Measurements from ENCODE around the gene SLC39A11.

DNA sequence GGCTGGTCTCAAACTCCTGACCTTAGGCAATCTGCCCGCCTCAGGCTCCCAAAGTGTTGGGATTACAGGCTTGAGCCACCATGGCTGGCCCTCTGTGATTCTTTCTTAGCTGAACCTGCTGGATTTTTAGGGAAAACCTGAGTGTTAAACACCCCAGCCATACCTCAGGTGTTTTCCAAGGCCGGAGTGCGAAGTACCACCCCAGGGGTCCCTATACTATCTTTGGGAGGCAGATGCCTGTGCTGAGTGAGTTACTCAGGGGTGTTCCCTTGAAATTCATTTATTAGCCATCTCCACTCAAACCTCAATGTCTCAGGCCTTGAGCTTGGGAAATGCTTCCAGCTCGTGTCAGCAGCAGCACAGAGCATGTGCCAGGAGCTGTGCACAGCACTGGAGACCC lies 432.7 kb downstream of the SLC39A11 start:
- TF ChIP-seq, protein P1, sequence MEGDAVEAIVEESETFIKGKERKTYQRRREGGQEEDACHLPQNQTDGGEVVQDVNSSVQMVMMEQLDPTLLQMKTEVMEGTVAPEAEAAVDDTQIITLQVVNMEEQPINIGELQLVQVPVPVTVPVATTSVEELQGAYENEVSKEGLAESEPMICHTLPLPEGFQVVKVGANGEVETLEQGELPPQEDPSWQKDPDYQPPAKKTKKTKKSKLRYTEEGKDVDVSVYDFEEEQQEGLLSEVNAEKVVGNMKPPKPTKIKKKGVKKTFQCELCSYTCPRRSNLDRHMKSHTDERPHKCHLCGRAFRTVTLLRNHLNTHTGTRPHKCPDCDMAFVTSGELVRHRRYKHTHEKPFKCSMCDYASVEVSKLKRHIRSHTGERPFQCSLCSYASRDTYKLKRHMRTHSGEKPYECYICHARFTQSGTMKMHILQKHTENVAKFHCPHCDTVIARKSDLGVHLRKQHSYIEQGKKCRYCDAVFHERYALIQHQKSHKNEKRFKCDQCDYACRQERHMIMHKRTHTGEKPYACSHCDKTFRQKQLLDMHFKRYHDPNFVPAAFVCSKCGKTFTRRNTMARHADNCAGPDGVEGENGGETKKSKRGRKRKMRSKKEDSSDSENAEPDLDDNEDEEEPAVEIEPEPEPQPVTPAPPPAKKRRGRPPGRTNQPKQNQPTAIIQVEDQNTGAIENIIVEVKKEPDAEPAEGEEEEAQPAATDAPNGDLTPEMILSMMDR (IDR thresholded peaks at IDR 0.05; ENCODE audit: low read depth, low read length, missing input control) = no peak
- TF ChIP-seq SP1 (IDR thresholded peaks at IDR 0.05) = no peak
- TF ChIP-seq ZBTB33 (IDR thresholded peaks at IDR 0.05) = no peak
- TF ChIP-seq JUND (IDR thresholded peaks at IDR 0.05) = no peak
- TF ChIP-seq, protein P2, sequence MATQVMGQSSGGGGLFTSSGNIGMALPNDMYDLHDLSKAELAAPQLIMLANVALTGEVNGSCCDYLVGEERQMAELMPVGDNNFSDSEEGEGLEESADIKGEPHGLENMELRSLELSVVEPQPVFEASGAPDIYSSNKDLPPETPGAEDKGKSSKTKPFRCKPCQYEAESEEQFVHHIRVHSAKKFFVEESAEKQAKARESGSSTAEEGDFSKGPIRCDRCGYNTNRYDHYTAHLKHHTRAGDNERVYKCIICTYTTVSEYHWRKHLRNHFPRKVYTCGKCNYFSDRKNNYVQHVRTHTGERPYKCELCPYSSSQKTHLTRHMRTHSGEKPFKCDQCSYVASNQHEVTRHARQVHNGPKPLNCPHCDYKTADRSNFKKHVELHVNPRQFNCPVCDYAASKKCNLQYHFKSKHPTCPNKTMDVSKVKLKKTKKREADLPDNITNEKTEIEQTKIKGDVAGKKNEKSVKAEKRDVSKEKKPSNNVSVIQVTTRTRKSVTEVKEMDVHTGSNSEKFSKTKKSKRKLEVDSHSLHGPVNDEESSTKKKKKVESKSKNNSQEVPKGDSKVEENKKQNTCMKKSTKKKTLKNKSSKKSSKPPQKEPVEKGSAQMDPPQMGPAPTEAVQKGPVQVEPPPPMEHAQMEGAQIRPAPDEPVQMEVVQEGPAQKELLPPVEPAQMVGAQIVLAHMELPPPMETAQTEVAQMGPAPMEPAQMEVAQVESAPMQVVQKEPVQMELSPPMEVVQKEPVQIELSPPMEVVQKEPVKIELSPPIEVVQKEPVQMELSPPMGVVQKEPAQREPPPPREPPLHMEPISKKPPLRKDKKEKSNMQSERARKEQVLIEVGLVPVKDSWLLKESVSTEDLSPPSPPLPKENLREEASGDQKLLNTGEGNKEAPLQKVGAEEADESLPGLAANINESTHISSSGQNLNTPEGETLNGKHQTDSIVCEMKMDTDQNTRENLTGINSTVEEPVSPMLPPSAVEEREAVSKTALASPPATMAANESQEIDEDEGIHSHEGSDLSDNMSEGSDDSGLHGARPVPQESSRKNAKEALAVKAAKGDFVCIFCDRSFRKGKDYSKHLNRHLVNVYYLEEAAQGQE (IDR thresholded peaks at IDR 0.05) = no peak
- no peak for TF ChIP-seq TAF1 (conservative IDR thresholded peaks at IDR 0.05)
- TF ChIP-seq YY1 (IDR thresholded peaks at IDR 0.05) = no peak
- no peak for TF ChIP-seq MAX (IDR thresholded peaks at IDR 0.05)
- TF ChIP-seq RXRA (IDR thresholded peaks at IDR 0.05) = no peak
